Retina (tissue), 1 donor: Measurements from ENCODE around the gene NOC2L.
"Not testable (repeated sequence)": the region's sequence is repeated elsewhere in the genome, so short reads cannot be mapped to it uniquely, and the experiment has no call there.

ENCODE experiments used
- DNase-seq: peaks from one replicate; pipeline ENCODE4 v3.0.0-alpha.2; 2016

NOC2L gene

GRCh38 chr1:958823-959730 lies at the start of gene NOC2L:
TSS of gene NOC2L (minus strand) at chr1:959256. CDS start at chr1:959240, 16 bp downstream.
- DNase-seq: peak; percentile 90

- DNase-seq: peak; percentile 15
Observed at GRCh38 chr1:1006305-1007159, 47.5 kb upstream of the NOC2L start.

GRCh38 chr1:1005774-1006304 lies 46.8 kb upstream of the NOC2L start:
- no peak for DNase-seq

DNA sequence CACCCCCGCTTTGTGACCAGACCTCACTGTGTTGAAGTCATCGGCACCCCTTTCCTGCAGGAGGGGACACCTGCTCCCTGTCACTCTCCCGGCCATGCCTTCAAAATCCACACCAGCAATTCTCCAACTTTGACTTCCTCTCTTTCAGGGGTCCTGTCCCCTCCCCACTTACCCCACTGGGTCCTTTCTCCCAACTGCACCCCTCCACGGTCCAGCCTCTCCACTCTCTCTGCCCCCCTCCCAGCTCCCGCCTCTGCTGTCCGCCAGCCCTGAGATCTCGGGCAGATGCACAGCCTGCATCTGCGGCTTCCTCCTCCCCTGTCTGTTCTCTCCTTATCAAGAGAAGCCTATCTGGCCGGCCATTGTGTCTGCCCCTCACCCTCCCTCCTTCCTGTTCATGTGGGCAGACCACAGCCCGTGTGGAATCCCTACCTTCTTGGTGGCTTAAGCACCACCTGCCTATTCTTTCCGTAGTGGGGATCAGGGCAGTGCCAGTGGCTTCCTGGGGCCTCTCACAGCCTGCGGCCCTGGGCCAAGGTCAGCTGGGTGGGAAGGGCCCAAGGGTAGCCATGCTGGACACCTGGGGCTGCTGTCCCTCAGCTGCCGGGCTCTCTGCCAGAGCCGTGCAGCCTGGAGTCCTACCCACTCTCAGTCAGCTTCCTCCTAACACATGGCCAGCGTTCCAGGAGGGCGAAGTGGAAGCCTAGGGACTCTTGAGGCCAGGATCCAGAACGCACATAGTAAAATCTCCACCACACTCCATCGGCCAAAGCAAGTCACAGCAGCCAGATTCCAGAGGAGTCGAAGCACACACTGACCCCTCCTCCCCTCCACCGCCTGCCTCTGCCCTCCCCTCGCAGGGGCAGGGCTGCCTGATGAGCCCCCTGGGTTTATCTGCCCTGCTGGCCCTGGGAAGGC lies 46.0 kb upstream of the NOC2L start:
- peak; percentile 62 for DNase-seq

DNA sequence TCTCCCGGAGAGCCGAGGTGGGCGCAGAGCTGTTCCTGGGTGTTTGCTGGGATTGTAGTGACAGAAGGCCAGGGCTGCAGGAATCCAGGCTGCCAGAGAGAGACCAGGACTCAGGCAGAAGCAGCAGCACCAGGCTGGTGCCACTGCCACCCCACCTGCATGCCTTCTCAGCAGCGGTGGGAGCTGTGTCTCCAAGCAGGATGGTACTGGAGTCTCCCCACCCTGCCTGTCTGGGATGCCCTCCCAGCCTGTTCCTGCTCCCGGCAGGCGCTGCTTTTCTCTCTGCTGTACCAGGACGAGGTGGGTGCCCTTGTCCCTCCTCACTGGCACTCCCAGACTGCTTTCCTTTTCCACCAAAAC lies 45.3 kb upstream of the NOC2L start:
- DNase-seq: no peak

DNA sequence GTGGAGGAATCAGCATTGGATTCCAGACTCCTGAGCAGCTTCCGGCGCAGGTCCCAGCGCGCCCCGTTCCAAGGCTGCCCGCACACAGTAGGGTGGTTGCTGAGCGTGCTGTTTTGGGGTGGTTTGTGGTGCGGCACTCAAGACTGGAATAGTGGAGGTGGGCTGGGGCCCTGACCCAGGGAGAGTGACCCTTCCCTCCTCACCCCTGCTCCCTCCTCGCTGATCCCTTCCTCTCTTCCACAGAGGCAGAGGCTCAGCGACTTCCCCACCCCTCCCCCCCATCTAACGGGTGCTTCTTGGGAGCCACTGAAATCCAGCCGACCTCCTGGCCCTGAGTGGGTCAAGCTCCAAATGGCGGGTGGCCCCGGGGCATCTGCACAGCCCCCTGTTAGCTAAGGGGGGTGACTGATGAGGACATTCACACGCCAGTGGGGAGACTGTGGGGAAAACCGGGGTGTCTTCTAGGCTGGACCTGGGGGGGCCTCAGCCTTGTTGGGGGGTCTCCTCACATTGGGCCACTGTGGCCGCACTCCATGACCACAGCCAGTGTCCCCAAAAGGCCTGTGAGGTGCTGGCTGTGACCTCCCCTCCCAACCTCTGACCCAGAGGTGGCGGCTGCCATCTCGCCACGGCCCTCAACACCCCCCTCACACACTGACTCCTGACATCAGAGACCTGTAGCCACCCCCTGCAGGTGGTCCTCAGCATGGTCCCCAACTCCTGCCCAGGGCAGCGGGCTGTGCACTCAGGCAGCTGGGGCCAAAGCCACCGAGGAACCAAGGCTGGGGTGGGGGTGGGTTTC lies 44.8 kb upstream of the NOC2L start:
- no peak for DNase-seq

- no peak for DNase-seq
Observed at GRCh38 chr1:1001057-1001783, 42.2 kb upstream of the NOC2L start.

DNA sequence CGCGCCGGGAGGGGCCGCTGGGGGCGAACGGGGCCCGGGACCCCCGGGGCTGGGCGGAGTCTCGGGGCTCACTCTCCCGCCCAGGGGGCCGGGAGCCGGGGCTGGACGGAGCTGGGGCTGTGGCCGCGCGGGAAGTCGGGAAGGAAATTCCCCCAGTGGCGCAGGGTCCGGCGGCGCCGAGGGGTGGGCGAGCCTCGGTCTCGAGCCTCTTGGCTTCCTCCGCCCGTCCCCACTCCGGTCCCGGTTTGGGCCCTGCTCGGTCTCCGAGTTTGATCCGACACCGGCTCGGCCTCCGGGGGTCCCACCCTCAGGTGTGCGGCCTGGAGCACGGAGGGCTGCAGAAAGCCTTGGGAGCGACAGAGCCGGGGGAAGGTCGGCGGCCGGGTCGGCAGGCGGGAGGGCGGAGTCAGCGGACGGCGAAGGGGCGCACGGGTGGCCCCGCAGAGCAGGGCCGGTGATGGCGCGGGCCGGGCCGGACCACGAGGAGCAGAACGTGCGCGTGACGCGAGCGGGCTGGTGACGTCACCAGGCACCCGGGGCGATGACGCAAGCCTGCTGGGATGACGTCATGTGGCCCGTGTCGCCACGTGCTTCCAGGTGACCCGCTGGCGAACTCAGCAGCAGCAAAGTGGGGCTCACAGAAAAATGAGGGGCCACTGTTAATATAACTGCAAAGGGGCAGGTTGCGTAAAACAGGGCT lies 41.5 kb upstream of the NOC2L start:
- DNase-seq: peak; percentile 96

DNA sequence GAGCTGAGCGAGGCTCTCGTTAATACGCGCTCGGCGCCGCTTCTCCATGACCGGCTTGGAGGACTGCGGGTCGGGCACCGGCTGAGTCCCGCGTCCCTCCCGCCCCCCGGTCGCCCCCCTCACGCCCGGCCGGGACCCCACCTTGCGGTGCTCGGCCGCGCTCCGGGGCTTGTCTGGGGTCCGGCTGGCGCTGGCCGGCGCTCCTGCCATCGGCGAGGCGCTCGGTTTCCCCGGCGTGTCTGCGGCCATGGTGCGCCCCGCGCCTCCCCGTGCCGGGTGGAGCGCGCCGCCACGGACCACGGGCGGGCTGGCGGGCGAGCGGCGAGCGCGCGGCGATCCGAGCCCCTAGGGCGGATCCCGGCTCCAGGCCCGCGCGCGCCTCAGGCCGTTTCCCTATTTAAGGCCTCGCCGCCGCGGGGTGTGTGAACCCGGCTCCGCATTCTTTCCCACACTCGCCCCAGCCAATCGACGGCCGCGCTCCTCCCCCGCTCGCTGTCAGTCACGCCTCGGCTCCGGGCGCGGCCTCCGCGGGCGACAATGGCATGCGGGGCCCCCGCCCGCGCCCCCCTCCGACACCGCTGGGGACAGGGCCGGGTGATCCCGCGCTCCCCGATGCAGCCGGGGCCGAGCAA lies 40.8 kb upstream of the NOC2L start, which contains the start of gene HES4:
Gene HES4 (minus strand): TSS at position 373 of the 632 bp plus-strand sequence. CDS start 124 bp downstream, at position 249.
- peak; percentile 90 for DNase-seq

GRCh38 chr1:998995-999724 lies 40.1 kb upstream of the NOC2L start:
- peak; percentile 71 for DNase-seq

GRCh38 chr1:998745-998994 lies 39.6 kb upstream of the NOC2L start:
- no peak for DNase-seq

DNA sequence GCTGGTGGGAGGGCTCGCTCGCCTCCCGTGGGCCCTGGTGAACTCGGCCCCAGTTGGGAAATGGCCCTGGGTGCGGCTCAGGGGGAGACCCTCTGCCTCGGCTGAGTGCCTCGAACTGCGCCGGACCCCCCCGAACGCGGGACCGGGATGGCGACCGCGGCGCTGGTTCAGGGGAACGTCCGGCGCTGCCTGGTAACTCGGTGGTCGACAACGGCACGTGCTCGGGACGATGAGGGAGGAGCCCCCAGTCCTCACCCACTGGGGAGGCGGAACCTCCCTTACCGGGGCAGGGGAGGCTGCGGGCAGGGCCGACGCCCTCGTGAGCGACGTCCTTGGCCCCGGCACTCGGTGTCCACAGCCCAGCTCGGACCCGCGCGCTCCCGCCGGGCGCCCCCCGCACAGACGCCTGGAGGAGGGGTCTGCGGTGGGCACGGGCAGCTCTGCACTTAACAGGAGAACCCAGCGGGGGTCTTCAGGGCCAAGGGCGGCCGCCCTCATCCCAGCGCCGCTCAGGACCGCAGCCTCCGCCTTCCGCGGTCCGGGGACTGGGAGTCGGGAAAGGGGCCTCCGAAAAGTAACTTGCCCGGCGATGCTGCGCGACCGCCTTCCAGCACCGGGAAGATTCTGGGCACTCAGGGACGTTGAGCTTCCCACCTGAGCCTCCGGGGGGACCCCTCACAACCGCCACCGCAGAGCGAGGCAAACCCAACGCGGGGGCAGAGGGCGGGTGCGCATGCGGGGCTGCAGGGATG lies 39.1 kb upstream of the NOC2L start:
- peak; percentile 76 for DNase-seq

- no peak for DNase-seq
Observed at GRCh38 chr1:997713-997992, 38.6 kb upstream of the NOC2L start.

DNA sequence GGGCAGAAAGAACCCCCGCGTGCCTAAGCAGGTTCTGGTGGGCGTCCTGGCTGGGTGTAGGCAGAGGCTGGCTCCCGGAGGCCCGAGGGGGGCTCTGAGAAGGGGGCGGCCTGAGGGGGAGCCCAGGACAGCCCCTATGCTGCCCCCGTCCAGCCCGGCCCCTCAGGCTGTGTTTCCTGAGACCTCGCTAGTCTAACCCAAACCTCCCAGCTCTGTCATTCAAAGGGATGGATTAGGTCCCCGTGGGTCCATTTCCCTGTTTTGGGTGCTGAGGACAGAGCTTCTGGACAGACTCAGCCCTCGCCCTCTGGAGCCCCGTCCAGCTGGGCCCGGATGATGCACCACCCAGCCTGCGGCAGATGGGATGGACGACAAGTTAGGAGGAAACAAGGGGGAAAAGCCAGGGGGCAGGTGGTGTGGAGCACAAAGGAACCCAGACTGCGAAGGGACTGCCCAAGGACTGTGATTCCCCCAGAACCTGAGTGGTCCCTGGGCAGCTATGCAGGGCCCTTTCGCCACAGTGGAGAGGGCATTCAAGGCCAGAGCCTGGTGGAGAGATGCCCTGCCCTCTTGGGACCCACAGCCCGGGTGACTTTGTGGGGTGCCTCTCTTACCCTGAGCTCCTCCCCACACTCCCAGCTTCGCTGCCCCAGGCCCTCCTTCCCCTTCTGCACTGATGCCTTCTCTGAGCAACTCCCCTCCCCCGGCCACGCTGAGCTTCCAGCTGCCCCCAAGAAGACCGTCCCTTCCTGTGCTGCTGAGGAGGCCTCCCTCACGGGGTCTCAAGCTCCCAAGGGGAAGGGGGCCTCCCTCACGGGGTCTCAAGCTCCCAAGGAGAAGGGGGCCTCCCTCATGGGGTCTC lies 38.0 kb upstream of the NOC2L start:
- no peak for DNase-seq

GRCh38 chr1:995665-996633 lies 36.9 kb upstream of the NOC2L start:
- DNase-seq: no peak

DNA sequence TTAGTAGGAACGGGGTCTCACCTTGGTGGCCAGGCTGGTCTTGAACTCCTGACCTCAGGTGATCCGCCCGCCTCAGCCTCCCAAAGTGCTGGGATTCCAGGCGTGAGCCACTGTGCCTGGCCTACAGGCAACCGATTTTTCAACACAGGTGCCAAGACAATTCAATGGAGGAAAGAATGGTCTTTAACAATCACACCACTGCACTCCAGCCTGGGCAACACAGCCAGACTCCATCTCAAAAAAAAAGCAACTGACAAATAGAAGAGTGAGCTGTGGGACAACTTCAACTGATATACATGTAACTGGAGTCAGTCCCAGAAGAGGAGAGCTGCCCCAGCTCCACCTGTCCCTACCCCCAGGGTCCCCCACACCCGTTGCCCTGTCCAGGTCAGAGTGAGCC lies 35.5 kb upstream of the NOC2L start:
- DNase-seq: not testable (repeated sequence)
